HepG2 (cell line): ENCODE data around the gene SAMD9L. TPM values are rescaled to one million over a fixed set of nuclear protein-coding genes. Genes with fewer than 3 reads are reported as not detected.

Source experiments
- ATAC-seq: fragments of 200-7000 bp; cut with Tn5 transposase; 3 replicates; pipeline ENCODE4 v1.9.1; 2020; ENCODE audit warnings: mild to moderate bottlenecking, moderate library complexity
- BruUV-seq: library from RNA; stranded (reverse); fragments of 400-500 nt; replicated peaks from 2 replicates; lab custom pipeline; 2021; lab: Mats Ljungman, UMichigan
- CTCF ChIA-PET: fragments of 300-600 bp; formaldehyde crosslinking; extraction: SDS; loops from one replicate; lab custom pipeline; 2021; ENCODE audit warnings: low total read pairs, inconsistent platforms, low intra/inter-chr PET ratio; lab: Yijun Ruan, JAX
- POLR2A ChIA-PET: fragments of 350-600 bp; sonication (Branson Sonifier 250); formaldehyde crosslinking; loops from one replicate; lab custom pipeline; 2020; ENCODE audit warnings: antibody characterized with exemption, inconsistent platforms; lab: Yijun Ruan, JAX
- DNase-seq: peaks from one replicate; pipeline ENCODE4 v3.0.0-alpha.2; 2015; ENCODE audit warnings: low spot score
- FAIRE-seq: peaks from 3 replicates; lab custom pipeline; 2011; peaks lifted over from hg19 to GRCh38; lab: Jason Lieb, UNC
- H2AFZ ChIP-seq: one replicate; pipeline ENCODE4 v1.6.1; 2011; ENCODE audit warnings: low read length, inconsistent platforms
- H3K27ac ChIP-seq: fragments of 300-600 bp; 3 replicates; pipeline ENCODE4 v1.8.0; 2011; ENCODE audit warnings: mixed run types, mild to moderate bottlenecking, mixed read lengths, low read length, inconsistent platforms; ENCODE audit not compliant: insufficient read depth; ENCODE audit errors: extremely low read length
- H3K27me3 ChIP-seq, 2 experiments: fragments of 200-600 bp in 1 of 2; 2 replicates in 1 of 2; 3 replicates in 1 of 2; pipeline versions ENCODE4 v1.6.0 to v1.8.0; 2011; ENCODE audit warnings: low read length in 2 of 2, mild to moderate bottlenecking in 2 of 2, moderate library complexity in 2 of 2, inconsistent platforms in 1 of 2; ENCODE audit not compliant: insufficient read depth in 2 of 2, control insufficient read depth in 1 of 2
- H3K36me3 ChIP-seq, 2 experiments: fragments of 200-600 bp in 1 of 2; replicated peaks in 1 of 2; 2 replicates in 1 of 2; 3 replicates in 1 of 2; pipeline versions ENCODE4 v1.5.1 to v1.8.0; 2011; ENCODE audit warnings: low read length in 2 of 2, inconsistent platforms in 1 of 2; ENCODE audit not compliant: insufficient read depth in 2 of 2, control insufficient read depth in 1 of 2
- H3K4me1 ChIP-seq: 2 replicates; pipeline ENCODE4 v1.5.1; 2012; ENCODE audit warnings: low read length, inconsistent platforms; ENCODE audit not compliant: insufficient read depth
- H3K4me2 ChIP-seq: 2 replicates; pipeline ENCODE4 v1.6.0; 2011; ENCODE audit warnings: low read depth, low read length, inconsistent platforms
- H3K4me3 ChIP-seq, 3 experiments: fragments of 200-600 bp in 1 of 3; sonication (generic), shearing (Covaris generic) in 1 of 3; replicated peaks in 1 of 3; 2 replicates each; pipeline ENCODE4 v1.5.1; 2011 to 2016; ENCODE audit warnings: low read length in 3 of 3, inconsistent platforms in 2 of 3, low read depth in 2 of 3, mild to moderate bottlenecking in 2 of 3, control low read depth in 1 of 3, mixed read lengths in 1 of 3; ENCODE audit not compliant: insufficient read depth in 1 of 3
- H3K79me2 ChIP-seq: one replicate; pipeline ENCODE4 v1.6.1; 2011; ENCODE audit warnings: low read length, inconsistent platforms; ENCODE audit not compliant: insufficient read depth
- H3K9ac ChIP-seq: 2 replicates; pipeline ENCODE4 v1.6.0; 2011; ENCODE audit warnings: mild to moderate bottlenecking, low read depth, low read length, inconsistent platforms; ENCODE audit not compliant: insufficient read depth
- H3K9me3 ChIP-seq: 2 replicates; pipeline ENCODE4 v1.5.1; 2012; ENCODE audit warnings: mild to moderate bottlenecking, low read length
- H4K20me1 ChIP-seq: 2 replicates; pipeline ENCODE4 v1.6.0; 2011; ENCODE audit warnings: inconsistent platforms, mild to moderate bottlenecking, low read length, moderate library complexity; ENCODE audit not compliant: insufficient read depth
- ARID3A ChIP-seq: IDR thresholded peaks from 2 replicates; pipeline ENCODE4 v1.6.1; 2012; ENCODE audit warnings: low read depth, low read length, improper control_type of control experiment
- FOXP1 ChIP-seq, 2 experiments: fragments of 450-650 bp in 1 of 2; IDR thresholded peaks; 2 replicates each; pipeline ENCODE4 v1.6.1; 2017 to 2018; ENCODE audit warnings: antibody characterized with exemption in 1 of 2
- GTF3A ChIP-seq: sonication (generic); formaldehyde crosslinking; conservative IDR thresholded peaks from 2 replicates; pipeline ENCODE4 v1.4.0; 2020; ENCODE audit warnings: mild to moderate bottlenecking, missing genetic modification reagents
- HMG20A ChIP-seq: IDR thresholded peaks from 2 replicates; pipeline ENCODE4 v1.6.1; 2016; ENCODE audit warnings: borderline replicate concordance
- MED8 ChIP-seq: sonication (generic); formaldehyde crosslinking; IDR thresholded peaks from 2 replicates; pipeline ENCODE4 v1.8.1; 2023; ENCODE audit warnings: mild to moderate bottlenecking, missing genetic modification reagents; ENCODE audit not compliant: insufficient replicate concordance
- POLR2AphosphoS5 ChIP-seq: IDR thresholded peaks from 2 replicates; pipeline ENCODE4 v1.6.1; 2012; ENCODE audit warnings: low read depth, low read length
- SETDB1 ChIP-seq: sonication (generic); formaldehyde crosslinking; IDR thresholded peaks from 2 replicates; pipeline ENCODE4 v1.5.1; 2020; ENCODE audit warnings: missing genetic modification reagents, mild to moderate bottlenecking, borderline replicate concordance
- ZNF574 ChIP-seq: sonication (generic); formaldehyde crosslinking; IDR thresholded peaks from 2 replicates; pipeline ENCODE4 v1.4.0; 2020; ENCODE audit warnings: missing genetic modification reagents
- WGBS: methylation state at CpG from one replicate; pipeline ENCODE4 v1.1.6; 2017; ENCODE audit warnings: low lambda C conversion rate; 5-methylcytosine and 5-hydroxymethylcytosine counted together
- in situ Hi-C: cut with HindIII; loops from 2 replicates; pipeline ENCODE4 v1.10.0; 2017; ENCODE audit warnings: low pct_unique_long_range_greater_than_20kb; ENCODE audit not compliant: extremely low pct_ligation_motif_present
- intact Hi-C: fragments of 100-400 bp; cut with micrococcal nuclease; formaldehyde crosslinking; loops from one replicate; pipeline ENCODE4 v1.10.0; 2022; ENCODE audit not compliant: unreplicated experiment
- polyA plus RNA-seq, 8 experiments: library from polyadenylated mRNA; depleted of rRNA in 3 of 8; stranded (reverse) in 7 of 8; unstranded in 1 of 8; fragments of >200 nt; fragmentation: Illumina TruSeq in 4 of 8; extraction: Trizol in 4 of 8; gene quantifications; 2 replicates each; pipeline versions ENCODE4 v1.2.1 to v1.2.3, GENCODE V29; 2011 to 2016; ENCODE audit warnings: low read depth in 4 of 8, missing spikeins in 1 of 8, mixed read lengths in 1 of 8; ENCODE audit not compliant: insufficient read depth in 1 of 8
- total RNA-seq, 5 experiments: library from RNA; depleted of rRNA; stranded (reverse); fragments of >200 nt; fragmentation: Illumina TruSeq; extraction: Trizol; gene quantifications; 2 replicates each; pipeline ENCODE4 v1.2.3, GENCODE V29; 2016; ENCODE audit warnings: low read depth in 1 of 5
- TF ChIP-seq, protein P1 (sequence below): sonication (generic); formaldehyde crosslinking; IDR thresholded peaks from 2 replicates; pipeline ENCODE4 v1.4.0; 2020; ENCODE audit warnings: mild to moderate bottlenecking, missing genetic modification reagents, borderline replicate concordance
- TF ChIP-seq, protein P2 (sequence below): sonication (generic); formaldehyde crosslinking; IDR thresholded peaks from 2 replicates; pipeline ENCODE4 v1.4.0; 2020; ENCODE audit warnings: mild to moderate bottlenecking, missing genetic modification reagents, borderline replicate concordance
- TF ChIP-seq, protein P3 (sequence below): fragments of 450-650 bp; IDR thresholded peaks from 2 replicates; pipeline ENCODE4 v1.6.1; 2016

Gene SAMD9L
- total and polyA plus RNA-seq, 2 of the 13 experiments (the other 11 are each of a cell fraction or from before 2014, with no cell fraction given) = not detected

- POLR2A ChIA-PET = no interaction called here
- intact Hi-C loops = no loop called here
- Histone ChIP-seq H3K4me1 (no peaks in the 10 kb centered on the region), H3K27ac (no peak overlapping the region), H3K9me3 (no peaks in the 10 kb centered on the region), H3K4me3 (no peak overlapping the region), H3K9ac (no peak overlapping the region), H3K79me2 (no peaks in the 10 kb centered on the region), H2AFZ (no peak overlapping the region), H3K27me3 (peaks cover 0 to 7% of the 10 kb centered on the region in 2 experiments; a peak in 2 of 5 replicates), H3K36me3 (no peaks in the 10 kb centered on the region), H4K20me1 (no peaks in the 10 kb centered on the region), H3K4me2 (no peak overlapping the region)
- no peak for ATAC-seq
- 0% methylated on average over 1 of the region's 1 CpG for WGBS
- BruUV-seq = no TSS peak
- in situ Hi-C loops = no loop called here
- FAIRE-seq = no peak
- no peak for DNase-seq
- CTCF ChIA-PET = no interaction called here
- TF ChIP-seq ARID3A (no peak), POLR2AphosphoS5 (no peak), GTF3A (CRISPR knock-in tag) (no peak), FOXP1 (IDR thresholded peaks at IDR 0.05) (no peak), FOXP1 (CRISPR knock-in tag; IDR thresholded peaks at IDR 0.05) (no peak), MED8 (CRISPR knock-in tag) (no peak), ZNF574 (no peak), HMG20A (CRISPR knock-in tag) (no peak), SETDB1 (no peak)
- TF ChIP-seq, protein P1, sequence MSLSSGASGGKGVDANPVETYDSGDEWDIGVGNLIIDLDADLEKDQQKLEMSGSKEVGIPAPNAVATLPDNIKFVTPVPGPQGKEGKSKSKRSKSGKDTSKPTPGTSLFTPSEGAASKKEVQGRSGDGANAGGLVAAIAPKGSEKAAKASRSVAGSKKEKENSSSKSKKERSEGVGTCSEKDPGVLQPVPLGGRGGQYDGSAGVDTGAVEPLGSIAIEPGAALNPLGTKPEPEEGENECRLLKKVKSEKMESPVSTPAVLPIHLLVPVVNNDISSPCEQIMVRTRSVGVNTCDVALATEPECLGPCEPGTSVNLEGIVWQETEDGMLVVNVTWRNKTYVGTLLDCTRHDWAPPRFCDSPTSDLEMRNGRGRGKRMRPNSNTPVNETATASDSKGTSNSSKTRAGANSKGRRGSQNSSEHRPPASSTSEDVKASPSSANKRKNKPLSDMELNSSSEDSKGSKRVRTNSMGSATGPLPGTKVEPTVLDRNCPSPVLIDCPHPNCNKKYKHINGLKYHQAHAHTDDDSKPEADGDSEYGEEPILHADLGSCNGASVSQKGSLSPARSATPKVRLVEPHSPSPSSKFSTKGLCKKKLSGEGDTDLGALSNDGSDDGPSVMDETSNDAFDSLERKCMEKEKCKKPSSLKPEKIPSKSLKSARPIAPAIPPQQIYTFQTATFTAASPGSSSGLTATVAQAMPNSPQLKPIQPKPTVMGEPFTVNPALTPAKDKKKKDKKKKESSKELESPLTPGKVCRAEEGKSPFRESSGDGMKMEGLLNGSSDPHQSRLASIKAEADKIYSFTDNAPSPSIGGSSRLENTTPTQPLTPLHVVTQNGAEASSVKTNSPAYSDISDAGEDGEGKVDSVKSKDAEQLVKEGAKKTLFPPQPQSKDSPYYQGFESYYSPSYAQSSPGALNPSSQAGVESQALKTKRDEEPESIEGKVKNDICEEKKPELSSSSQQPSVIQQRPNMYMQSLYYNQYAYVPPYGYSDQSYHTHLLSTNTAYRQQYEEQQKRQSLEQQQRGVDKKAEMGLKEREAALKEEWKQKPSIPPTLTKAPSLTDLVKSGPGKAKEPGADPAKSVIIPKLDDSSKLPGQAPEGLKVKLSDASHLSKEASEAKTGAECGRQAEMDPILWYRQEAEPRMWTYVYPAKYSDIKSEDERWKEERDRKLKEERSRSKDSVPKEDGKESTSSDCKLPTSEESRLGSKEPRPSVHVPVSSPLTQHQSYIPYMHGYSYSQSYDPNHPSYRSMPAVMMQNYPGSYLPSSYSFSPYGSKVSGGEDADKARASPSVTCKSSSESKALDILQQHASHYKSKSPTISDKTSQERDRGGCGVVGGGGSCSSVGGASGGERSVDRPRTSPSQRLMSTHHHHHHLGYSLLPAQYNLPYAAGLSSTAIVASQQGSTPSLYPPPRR = no peak
- TF ChIP-seq, protein P2, sequence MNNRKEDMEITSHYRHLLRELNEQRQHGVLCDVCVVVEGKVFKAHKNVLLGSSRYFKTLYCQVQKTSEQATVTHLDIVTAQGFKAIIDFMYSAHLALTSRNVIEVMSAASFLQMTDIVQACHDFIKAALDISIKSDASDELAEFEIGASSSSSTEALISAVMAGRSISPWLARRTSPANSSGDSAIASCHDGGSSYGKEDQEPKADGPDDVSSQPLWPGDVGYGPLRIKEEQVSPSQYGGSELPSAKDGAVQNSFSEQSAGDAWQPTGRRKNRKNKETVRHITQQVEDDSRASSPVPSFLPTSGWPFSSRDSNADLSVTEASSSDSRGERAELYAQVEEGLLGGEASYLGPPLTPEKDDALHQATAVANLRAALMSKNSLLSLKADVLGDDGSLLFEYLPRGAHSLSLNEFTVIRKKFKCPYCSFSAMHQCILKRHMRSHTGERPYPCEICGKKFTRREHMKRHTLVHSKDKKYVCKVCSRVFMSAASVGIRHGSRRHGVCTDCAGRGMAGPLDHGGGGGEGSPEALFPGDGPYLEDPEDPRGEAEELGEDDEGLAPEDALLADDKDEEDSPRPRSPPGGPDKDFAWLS (CRISPR knock-in tag) = no peak
- TF ChIP-seq, protein P3, sequence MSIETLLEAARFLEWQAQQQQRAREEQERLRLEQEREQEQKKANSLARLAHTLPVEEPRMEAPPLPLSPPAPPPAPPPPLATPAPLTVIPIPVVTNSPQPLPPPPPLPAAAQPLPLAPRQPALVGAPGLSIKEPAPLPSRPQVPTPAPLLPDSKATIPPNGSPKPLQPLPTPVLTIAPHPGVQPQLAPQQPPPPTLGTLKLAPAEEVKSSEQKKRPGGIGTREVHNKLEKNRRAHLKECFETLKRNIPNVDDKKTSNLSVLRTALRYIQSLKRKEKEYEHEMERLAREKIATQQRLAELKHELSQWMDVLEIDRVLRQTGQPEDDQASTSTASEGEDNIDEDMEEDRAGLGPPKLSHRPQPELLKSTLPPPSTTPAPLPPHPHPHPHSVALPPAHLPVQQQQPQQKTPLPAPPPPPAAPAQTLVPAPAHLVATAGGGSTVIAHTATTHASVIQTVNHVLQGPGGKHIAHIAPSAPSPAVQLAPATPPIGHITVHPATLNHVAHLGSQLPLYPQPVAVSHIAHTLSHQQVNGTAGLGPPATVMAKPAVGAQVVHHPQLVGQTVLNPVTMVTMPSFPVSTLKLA = no peak
Observed at GRCh38 chr7:93133005-93133404, 15.2 kb downstream of the SAMD9L start.
